GM19372 (cell line): ENCODE results near the gene OR51G2.
"Not testable (repeated sequence)": the region's sequence is repeated elsewhere in the genome, so short reads cannot be mapped to it uniquely, and the experiment has no call there.

Experiments used
- ATAC-seq: cut with Tn5 transposase; IDR thresholded peaks from one replicate; pipeline ENCODE4 v1.9.1; 2021; ENCODE audit warnings: mild to moderate bottlenecking, low read depth, moderate library complexity; ENCODE audit not compliant: unreplicated experiment

OR51G2 gene

GRCh38 chr11:4919250-4919649, at the start of gene OR51G2:
Gene OR51G2 (minus strand): TSS chr11:4919350. CDS start chr11:4915663, 3,687 bp downstream.
- no peak for ATAC-seq

- no peak for ATAC-seq
Measured at GRCh38 chr11:4962816-4963215, 43.7 kb upstream of the OR51G2 start.

GRCh38 chr11:4960877-4961276, 41.7 kb upstream of the OR51G2 start:
- no peak for ATAC-seq

GRCh38 chr11:4957396-4957795, 38.2 kb upstream of the OR51G2 start:
- ATAC-seq = no peak

- ATAC-seq = not testable (repeated sequence)
Measured at GRCh38 chr11:4955613-4956012, 36.5 kb upstream of the OR51G2 start, which contains the start of gene OR51A2. Gene OR51A2 (minus strand): TSS chr11:4955713. CDS start chr11:4955713, 0 bp downstream.

- no peak for ATAC-seq
Measured at GRCh38 chr11:4947505-4947904, 28.4 kb upstream of the OR51G2 start, which contains the start of gene OR51A4. Gene OR51A4 (minus strand): TSS chr11:4947605. CDS start chr11:4947100, 505 bp downstream.

- ATAC-seq = no peak
Measured at GRCh38 chr11:4936745-4937144, 17.6 kb upstream of the OR51G2 start.

GRCh38 chr11:4932751-4933150, 13.6 kb upstream of the OR51G2 start:
- ATAC-seq = no peak

- no peak for ATAC-seq
Measured at GRCh38 chr11:4926608-4927007, 7.5 kb upstream of the OR51G2 start.

- no peak for ATAC-seq
Measured at GRCh38 chr11:4924239-4924638, 5.1 kb upstream of the OR51G2 start, which contains the start of gene OR51G1. Gene OR51G1 (minus strand): TSS chr11:4924339. CDS start chr11:4924339, 0 bp downstream.

GRCh38 chr11:4922304-4922703, 3.2 kb upstream of the OR51G2 start:
- ATAC-seq = no peak

- no peak for ATAC-seq
Measured at GRCh38 chr11:4921796-4922195, 2.6 kb upstream of the OR51G2 start.

GRCh38 chr11:4916581-4916980, 2.6 kb downstream of the OR51G2 start:
- ATAC-seq = no peak

- ATAC-seq = no peak
Measured at GRCh38 chr11:4903484-4903883, 15.7 kb downstream of the OR51G2 start, which contains the start of gene OR51A7. Gene OR51A7 (plus strand): TSS chr11:4903783. CDS start chr11:4907370, 3,587 bp downstream.

- no peak for ATAC-seq
Measured at GRCh38 chr11:4891996-4892640, 27.0 kb downstream of the OR51G2 start.

- no peak for ATAC-seq
Measured at GRCh38 chr11:4890279-4890678, 28.9 kb downstream of the OR51G2 start.

GRCh38 chr11:4887591-4887990, 31.6 kb downstream of the OR51G2 start:
- no peak for ATAC-seq

GRCh38 chr11:4886186-4886585, 33.0 kb downstream of the OR51G2 start:
- no peak for ATAC-seq

GRCh38 chr11:4884361-4884760, 34.8 kb downstream of the OR51G2 start:
- no peak for ATAC-seq

GRCh38 chr11:4882543-4882942, 36.6 kb downstream of the OR51G2 start:
- ATAC-seq = no peak

- no peak for ATAC-seq
Measured at GRCh38 chr11:4881860-4882500, 37.2 kb downstream of the OR51G2 start, which contains the start of gene OR51T1. Gene OR51T1 (plus strand): TSS chr11:4881900. CDS start chr11:4881900, 0 bp downstream.

- ATAC-seq = no peak
Measured at GRCh38 chr11:4881188-4881587, 38.0 kb downstream of the OR51G2 start.
